WI38 (cell line): ENCODE measurements around the gene MRM1.

Experiments
- H3K4me3 ChIP-seq: 2 replicates; pipeline ENCODE4 v1.5.1; 2011; ENCODE audit warnings: low read depth, mild to moderate bottlenecking, control low read depth, low read length
- TF ChIP-seq, protein P1 (sequence below): IDR thresholded peaks from 2 replicates; pipeline ENCODE4 v1.5.1; 2012; ENCODE audit warnings: low read depth, mild to moderate bottlenecking, control low read depth, low read length

The MRM1 gene

DNA sequence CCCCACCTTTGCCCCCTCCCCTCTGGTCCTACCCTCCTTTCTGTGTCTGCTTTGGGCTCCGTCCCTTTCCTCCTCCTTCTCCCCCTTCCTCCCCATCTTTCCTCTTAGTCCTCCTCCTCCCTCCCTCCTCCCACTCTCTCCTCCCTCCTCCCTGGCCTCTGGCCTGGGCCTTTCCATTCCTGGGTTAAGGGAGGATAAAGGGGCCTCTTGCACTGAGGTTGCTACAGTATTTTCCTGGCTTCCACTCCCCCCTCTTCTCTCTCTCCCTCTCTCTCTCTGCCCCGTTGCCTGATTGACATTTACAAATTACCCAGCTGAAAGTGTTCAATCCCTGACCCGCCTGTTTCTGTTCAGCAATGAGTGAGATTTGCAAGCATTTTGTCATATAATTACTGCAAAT, 44.0 kb downstream of the MRM1 start:
- TF ChIP-seq, protein P1, sequence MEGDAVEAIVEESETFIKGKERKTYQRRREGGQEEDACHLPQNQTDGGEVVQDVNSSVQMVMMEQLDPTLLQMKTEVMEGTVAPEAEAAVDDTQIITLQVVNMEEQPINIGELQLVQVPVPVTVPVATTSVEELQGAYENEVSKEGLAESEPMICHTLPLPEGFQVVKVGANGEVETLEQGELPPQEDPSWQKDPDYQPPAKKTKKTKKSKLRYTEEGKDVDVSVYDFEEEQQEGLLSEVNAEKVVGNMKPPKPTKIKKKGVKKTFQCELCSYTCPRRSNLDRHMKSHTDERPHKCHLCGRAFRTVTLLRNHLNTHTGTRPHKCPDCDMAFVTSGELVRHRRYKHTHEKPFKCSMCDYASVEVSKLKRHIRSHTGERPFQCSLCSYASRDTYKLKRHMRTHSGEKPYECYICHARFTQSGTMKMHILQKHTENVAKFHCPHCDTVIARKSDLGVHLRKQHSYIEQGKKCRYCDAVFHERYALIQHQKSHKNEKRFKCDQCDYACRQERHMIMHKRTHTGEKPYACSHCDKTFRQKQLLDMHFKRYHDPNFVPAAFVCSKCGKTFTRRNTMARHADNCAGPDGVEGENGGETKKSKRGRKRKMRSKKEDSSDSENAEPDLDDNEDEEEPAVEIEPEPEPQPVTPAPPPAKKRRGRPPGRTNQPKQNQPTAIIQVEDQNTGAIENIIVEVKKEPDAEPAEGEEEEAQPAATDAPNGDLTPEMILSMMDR: no peak
- no peak overlapping the region for H3K4me3 ChIP-seq

DNA sequence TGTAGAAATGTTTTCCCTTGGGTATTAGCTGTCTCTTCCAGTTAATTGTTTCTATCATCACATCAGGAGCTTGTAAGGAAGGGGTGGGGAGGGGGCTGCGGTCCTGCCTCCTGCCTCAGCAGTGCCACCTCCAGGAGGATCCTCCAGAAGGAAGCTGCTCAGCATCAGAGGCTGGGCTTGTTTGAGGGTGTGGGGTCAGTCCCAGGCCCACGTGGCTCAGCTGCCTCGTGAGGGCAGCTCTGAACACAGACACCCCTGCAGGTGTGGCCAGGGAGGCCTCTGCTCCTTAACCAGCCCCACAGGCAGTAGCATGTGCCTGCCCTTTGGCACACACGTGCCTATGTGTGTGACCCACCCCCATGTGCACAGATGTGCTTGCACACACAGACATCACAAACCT, 46.3 kb downstream of the MRM1 start:
- TF ChIP-seq, protein P1: no peak
- H3K4me3 ChIP-seq: no peak overlapping the region

DNA sequence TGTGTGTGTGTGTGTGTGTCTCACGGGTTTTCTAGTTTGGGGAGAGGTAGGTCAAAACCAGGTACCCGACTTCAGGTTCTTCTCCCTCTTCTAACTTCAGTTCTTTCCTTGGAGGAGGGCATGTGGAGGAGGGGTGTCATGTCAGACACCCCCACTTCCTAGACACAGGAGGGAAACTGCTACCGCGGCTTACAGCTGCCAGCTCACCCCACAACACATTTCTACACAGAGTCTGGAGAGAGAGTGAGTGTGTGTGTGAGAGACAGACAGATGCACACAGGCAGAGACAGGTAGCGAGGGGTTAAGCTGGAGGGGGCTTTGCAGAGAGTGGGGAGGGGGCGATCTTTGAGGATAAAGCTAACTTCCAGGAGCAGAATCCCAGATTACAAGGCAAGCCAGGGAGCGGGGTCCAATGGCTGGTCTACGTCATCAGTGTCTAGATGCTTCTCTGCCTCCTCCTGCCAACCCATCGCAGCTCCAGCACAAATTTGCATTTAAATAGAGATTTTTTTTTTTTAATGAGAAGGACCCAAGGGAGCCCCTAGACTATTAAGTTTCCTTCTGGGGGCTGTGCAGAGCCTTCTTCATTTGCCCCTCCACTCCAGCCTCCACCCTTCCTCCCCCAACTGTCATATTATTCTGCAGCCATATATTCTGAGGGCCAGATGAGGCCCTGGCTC, 48.9 kb downstream of the MRM1 start:
- H3K4me3 ChIP-seq: no peak overlapping the region
- TF ChIP-seq, protein P1: no peak

DNA sequence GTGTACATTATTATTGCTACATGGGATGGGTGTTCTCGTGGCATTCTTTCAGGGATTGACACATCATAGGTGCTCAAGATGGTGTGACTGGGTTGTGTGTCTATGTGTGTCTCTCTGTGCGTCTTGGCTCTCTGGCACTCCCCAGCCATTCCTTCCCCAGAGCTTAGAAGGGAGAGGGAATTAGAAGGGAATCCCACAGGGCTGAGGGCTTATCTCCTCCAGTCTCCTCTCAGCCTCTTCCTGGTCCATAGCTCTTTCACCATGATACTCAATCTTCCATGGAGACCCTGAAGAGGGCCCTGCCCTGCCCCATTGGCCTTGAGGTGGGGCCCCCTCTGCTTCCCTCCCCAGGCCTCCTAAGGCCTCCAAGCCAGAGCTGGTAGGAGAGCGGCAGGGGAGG, 52.0 kb downstream of the MRM1 start:
- no peak overlapping the region for H3K4me3 ChIP-seq
- TF ChIP-seq, protein P1: no peak

DNA sequence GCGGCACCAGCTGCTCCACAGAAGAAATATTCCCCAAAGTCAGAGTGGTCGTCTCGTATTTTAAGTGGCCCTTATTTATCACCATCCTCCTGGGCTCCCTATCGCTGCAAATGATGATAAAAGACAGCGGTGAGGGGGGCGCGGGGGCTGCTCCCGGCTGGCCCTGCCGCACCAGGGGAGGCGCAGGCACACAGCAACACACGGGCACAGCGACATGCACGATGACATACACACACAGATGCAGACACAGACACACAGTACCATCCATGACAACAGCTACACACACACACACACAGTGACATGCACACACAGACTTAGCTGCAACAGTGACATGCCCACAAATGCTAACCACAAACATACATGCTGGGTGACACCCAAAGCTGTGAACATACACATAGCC, 52.5 kb downstream of the MRM1 start:
- no peak overlapping the region for H3K4me3 ChIP-seq
- TF ChIP-seq, protein P1: no peak

DNA sequence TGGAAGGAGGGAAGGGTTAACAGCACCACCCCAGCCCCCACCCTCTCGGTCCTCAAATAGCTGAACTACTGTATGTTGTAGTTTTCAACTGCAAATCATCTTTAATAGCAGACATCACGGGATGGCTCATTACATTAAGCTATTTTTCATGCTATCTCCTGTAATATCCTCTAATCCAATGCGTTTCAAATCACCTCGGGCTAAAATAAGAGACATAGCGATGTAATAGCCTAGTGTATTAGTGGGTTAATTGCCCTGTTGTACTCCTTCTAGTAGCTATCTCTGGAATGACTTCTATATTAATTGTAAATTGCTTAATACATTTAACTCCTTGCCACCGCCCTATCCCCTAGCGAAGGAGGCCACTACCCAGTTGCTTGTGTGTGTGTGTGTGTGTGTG, 54.3 kb downstream of the MRM1 start:
- TF ChIP-seq, protein P1: no peak

DNA sequence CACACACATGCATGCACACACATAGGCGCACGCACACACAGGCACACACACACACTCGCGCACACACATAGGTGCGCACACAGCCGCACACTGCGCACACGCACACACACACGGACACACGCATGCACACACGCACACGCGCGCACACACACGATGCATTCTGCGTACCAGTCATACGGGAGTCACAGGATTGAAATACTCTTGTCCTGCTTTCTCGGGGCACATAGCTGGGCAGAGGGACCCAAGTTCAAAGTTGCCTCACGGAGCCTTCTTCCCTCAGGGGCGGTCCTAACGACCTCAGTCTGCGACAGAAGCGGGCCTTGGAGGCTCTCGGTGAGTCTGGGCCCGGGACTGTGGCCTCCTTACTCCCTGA, 56.0 kb downstream of the MRM1 start:
- H3K4me3 ChIP-seq: no peak overlapping the region
- TF ChIP-seq, protein P1: no peak

More for the DNA sequence above, 54.3 kb downstream of the MRM1 start:
- H3K4me3 ChIP-seq: no peak overlapping the region
